BE2C (cell line): ENCODE measurements around the gene SEPTIN12.

Source experiments
- DNase-seq: peaks from one replicate; pipeline ENCODE4 v3.0.0-alpha.2; 2020
- H3K27me3 ChIP-seq: fragments of 250-450 bp; sonication (Bioruptor Pico); 2 replicates; pipeline ENCODE4 v1.5.1; 2020; ENCODE audit warnings: mild to moderate bottlenecking
- H3K36me3 ChIP-seq: fragments of 250-450 bp; sonication (Bioruptor Pico); 2 replicates; pipeline ENCODE4 v1.5.1; 2020; ENCODE audit warnings: mild to moderate bottlenecking
- H3K4me1 ChIP-seq: fragments of 250-450 bp; sonication (Bioruptor Pico); 2 replicates; pipeline ENCODE4 v1.5.1; 2020
- H3K4me3 ChIP-seq: 2 replicates; pipeline ENCODE4 v1.5.1; 2011; ENCODE audit warnings: low read depth, low read length
- H3K9me3 ChIP-seq: fragments of 250-450 bp; sonication (Bioruptor Pico); 2 replicates; pipeline ENCODE4 v1.5.1; 2020
- CTCF ChIP-seq: IDR thresholded peaks from 2 replicates; pipeline ENCODE4 v1.5.1; 2012; ENCODE audit warnings: mild to moderate bottlenecking, low read depth, low read length

SEPTIN12 gene

DNA sequence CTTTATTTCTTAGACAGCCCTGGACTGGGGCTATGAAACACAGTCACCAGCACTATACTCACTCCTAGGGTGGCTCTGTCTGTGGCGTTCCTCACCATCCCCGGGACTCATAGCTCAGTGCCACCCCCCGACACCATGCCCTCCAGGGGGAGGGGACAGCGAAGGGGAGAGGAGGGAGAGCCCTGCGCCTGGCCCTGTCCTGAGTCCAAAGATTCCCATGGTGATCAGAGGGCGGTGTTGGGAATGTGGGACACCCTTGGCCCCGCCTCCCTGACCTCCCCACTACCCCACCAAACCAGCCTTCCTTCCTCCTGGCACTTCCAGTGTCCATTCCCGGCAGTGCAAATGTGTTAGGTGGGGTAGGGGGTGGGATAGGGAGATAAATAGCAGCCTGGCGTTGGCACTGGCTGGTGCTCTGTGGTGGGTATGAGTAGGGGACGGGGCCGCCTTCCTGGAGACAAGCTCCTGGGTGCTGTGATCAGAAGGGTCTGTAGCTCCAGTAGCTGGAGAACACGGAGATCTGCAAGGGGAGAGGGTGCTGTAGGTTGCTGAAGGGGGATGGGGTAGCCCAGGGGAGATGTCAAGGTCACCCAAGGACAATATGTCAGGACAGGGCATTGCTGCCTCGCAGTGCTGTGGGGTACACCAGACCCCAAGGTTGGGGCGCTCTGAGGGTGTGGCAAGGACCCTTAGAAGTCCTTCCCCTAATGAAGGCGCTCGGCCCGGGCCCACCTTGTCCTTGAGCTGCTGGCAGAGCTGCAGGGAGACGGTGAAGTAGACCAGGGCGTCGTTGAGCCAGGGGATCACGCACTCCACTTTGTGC, 9.0 kb upstream of the SEPTIN12 start:
- H3K4me3 ChIP-seq = no peak overlapping the region

GRCh38 chr16:4795828-4796572, 7.9 kb upstream of the SEPTIN12 start:
- Histone ChIP-seq H3K36me3 (peaks cover 5% of the 10 kb centered on the region), H3K9me3 (no peaks in the 10 kb centered on the region), H3K27me3 (no peaks in the 10 kb centered on the region), H3K4me3 (no peak overlapping the region), H3K4me1 (peaks cover 11% of the 10 kb centered on the region)
- DNase-seq = no peak
- no peak for TF ChIP-seq CTCF

More for the DNA sequence above, 9.0 kb upstream of the SEPTIN12 start:
- no peak for DNase-seq
- H3K36me3 ChIP-seq = peaks cover 5% of the 10 kb centered on the region
- no peaks in the 10 kb centered on the region for H3K27me3 ChIP-seq
- peaks cover 11% of the 10 kb centered on the region for H3K4me1 ChIP-seq
- TF ChIP-seq CTCF = no peak
- H3K9me3 ChIP-seq = no peaks in the 10 kb centered on the region

GRCh38 chr16:4795181-4795827, 7.2 kb upstream of the SEPTIN12 start, which contains the start of gene SMIM22:
Gene SMIM22 (plus strand): TSS chr16:4795369. CDS start chr16:4795735, 366 bp downstream.
- peaks cover 5% of the 10 kb centered on the region for H3K4me1 ChIP-seq

GRCh38 chr16:4792951-4793513, 4.9 kb upstream of the SEPTIN12 start:
- Histone ChIP-seq H3K4me3 (no peak overlapping the region), H3K27me3 (no peaks in the 10 kb centered on the region), H3K36me3 (no peaks in the 10 kb centered on the region), H3K4me1 (peaks cover 4% of the 10 kb centered on the region; the same call in 1 of the 2 replicates), H3K9me3 (no peaks in the 10 kb centered on the region)
- no peak for DNase-seq
- no peak for TF ChIP-seq CTCF

More at GRCh38 chr16:4795181-4795827, 7.2 kb upstream of the SEPTIN12 start, which contains the start of gene SMIM22:
- Histone ChIP-seq H3K36me3 (peaks cover 5% of the 10 kb centered on the region), H3K27me3 (no peaks in the 10 kb centered on the region), H3K4me3 (no peak within 1 kb of the TSS), H3K9me3 (no peaks in the 10 kb centered on the region)
- DNase-seq = peak; percentile 64
- TF ChIP-seq CTCF = no peak

DNA sequence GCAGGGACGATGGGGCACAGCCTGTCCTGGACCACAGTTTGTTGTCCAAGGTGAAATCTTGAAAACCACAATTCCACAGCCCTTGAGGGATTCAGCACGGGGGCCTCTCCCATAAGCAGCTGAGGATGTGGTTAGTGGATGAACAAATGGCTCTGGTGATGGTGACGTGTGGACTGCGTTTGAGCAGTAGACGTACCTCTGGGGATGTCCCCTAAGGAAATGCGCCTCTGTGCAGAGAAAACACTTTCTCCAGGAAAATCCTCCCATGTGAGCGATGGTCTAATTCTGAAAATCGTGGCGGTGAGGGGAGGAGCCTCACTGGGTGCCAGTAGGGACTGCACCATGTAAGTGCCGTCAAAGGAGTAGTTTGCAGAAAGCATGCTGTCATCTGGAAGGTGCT, 2.7 kb upstream of the SEPTIN12 start:
- H3K36me3 ChIP-seq = no peaks in the 10 kb centered on the region
- H3K27me3 ChIP-seq = no peaks in the 10 kb centered on the region
- no peak overlapping the region for H3K4me3 ChIP-seq
- no peak for DNase-seq
- peaks cover 4% of the 10 kb centered on the region; the same call in 1 of the 2 replicates for H3K4me1 ChIP-seq
- no peak for TF ChIP-seq CTCF
- H3K9me3 ChIP-seq = no peaks in the 10 kb centered on the region
